NCI-H82 treated with DMSO at 0.1 percent for 48 hours (cell line): Measurements from ENCODE around the gene RNF2.
"Not testable (repeated sequence)": the region's sequence is repeated elsewhere in the genome, so short reads cannot be mapped to it uniquely, and the experiment has no call there.

ENCODE experiments used
- DNase-seq: peaks from one replicate; lab custom pipeline; 2025; ENCODE audit not compliant: unreplicated experiment; lab: John Stamatoyannopoulos, UW

RNF2 gene

DNA sequence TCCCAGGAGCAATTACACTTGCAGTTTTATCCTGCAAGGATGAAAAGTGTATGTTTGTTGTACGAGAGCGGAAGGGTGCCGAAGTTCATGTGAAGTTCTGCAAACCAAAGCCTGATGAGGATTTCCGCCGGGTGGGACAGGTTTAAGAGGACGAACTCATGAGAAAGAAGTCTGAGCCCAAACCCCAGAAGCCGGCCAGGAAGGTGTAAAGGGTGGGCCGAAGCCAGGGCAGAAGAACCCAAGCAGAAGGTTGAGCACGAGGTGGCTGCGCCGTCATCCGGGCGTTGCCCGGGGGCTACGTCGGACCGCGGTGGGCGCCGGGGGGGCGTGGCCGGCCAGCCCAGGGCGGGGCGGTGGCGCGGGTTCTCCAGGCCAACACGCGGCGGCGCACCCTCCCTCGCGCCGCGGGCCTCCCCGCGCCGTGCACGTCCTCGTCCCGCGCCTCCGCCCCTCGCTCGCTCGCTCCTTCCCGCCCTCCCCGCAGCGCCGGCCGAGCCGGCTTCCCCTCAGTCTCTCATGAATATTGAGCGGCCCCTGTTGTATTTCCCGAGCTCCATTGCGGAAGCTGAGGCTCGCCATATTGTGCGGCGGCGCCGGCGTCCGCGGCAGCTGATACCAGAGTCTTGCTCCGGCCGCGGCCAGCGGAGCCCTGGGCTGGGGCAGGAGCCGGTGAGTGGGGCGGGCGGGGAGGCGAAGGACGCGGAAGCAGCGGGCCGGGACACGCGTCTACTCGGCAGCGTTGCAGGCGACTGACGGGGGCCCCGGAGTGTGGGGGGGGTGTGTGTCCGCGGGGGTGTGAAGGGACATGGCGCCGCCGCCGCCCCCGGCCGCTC, at the start of gene RNF2:
RNF2 (plus strand) TSS at position 578 of the 833 bp plus-strand sequence. CDS start 41,996 bp downstream, outside the sequence.
- peak; percentile 77 for DNase-seq

DNA sequence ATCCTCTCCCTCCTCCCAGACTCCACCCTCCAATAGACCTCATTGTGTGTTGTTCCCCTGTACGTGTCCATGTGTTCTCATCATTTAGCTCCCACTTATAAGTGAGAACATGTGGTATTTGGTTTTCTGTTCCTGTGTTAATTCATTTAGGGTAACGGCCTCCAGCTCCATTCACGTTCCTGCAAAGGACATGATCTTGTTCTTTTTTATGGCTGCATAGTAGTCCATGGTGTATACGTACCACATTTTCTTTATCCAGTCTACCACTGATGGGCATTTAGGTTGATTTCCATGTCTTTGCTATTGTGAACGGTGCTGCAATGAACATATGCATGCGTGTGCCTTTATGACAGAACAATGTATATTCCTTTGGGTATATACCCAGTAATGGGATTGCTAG, 45.4 kb upstream of the RNF2 start:
- not testable (repeated sequence) for DNase-seq

DNA sequence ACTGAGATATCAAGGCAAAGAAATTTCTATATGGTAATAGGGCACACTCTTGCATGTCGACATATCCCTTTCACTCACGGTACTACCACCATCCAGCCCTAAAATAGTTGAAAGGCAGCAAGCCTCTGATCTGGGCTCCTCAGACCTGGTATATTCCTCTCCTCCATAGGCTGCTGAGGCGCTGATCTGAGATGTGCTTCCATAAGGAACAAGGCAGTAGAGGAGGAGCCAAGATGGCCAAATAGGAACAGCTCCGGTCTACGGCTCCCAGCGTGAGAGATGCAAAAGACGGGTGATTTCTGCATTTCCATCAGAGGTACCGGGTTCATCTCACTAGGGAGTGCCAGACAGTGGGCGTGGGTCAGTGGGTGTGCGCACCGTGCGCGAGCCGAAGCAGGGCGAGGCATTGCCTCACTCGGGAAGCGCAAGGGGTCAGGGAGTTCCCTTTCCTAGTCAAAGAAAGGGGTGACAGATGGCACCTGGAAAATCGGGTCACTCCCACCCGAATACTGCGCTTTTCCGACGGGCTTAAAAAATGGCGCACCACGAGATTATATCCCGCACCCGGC, 44.0 kb upstream of the RNF2 start:
- not testable (repeated sequence) for DNase-seq

DNA sequence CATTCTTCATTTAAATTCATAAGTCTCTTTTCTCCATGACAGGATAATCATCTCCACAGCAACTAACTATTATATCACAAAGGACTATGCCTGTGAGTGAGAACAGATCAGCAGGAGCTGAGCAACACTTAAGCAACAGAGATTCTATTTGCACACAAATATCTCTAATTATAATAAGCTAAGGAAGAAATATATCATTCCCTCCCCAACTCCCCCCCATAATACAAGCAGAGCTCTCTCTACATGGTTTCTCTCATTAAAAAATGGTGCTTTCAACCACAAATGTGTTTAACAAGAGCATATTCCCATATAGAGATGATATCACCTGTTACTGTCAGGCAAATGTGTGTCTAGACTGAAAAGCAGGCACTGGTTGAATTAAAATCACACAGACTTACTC, 36.5 kb upstream of the RNF2 start:
- DNase-seq: no peak

DNA sequence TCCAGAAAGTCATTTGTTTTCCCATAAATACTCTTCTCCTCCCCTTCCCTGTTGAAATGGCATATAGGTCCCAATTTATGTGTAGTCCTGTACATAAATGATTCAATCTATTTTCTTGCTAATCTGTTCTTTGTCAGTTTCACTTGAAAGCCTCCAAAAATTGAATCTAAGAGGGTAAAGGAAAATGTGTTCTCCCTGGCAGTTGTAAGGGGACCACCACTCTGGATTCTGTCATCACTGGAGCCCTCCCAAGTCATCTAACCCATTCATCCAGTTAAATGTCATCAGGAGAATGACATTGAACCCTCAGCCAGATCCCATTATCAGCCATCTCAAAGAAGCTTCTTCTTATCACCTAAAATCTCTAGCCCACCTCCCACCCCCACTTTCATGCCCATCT, 35.0 kb upstream of the RNF2 start:
- DNase-seq: no peak

DNA sequence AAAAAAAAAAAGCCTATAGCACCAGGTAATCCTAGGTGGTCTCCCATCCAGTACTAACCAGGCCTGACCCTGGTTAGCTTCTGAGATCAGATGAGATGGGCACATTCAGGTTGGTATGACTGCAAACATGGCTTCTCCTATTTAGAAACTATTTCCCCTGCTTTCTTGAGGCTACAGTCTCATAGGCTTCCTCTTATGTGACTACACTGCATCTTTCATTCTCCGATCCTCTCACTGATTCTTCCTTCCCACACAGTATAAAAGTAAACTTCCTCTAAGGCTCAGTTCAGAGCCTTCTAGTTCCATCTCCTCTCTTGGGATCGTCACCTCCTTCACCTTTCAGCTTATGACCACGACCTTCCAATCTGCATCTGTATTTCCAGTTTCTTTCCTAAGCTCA, 30.4 kb upstream of the RNF2 start:
- no peak for DNase-seq

DNA sequence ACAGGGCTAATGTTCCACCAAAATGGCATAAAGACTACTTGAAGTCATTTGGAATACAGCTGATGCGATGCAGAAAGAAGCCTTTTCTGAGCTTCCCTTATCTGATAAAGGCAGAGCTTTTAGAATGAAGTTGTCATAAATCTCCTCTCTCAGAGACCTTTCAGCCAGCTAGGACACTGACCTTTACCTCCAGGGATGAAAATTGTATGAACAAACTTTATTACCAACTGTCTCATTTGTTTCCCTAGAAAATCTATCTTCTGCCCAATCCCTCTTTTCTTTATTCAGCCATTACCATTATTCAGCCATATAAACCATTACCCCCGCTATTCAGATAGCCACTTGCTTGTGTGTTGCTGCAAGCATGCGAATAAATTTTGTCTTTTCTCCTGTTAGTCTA, 29.7 kb upstream of the RNF2 start:
- DNase-seq: no peak

DNA sequence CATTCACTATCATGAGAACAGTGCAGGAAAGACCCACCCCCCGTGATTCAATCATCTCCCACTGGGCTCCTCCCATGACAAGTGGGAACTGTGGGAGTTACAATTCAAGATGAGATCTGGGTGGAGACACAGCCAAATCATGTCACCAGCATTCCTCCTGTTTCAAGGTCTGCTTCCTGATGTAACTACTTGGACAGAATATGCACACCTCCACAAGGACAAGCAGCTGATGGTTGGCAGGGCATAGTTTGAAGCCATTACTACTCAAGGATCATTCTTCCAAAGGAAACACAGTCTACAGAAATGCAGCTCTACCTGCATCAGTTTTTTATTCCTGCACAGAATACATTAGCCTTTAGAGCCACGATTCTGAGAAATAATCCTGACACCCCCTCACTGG, 28.5 kb upstream of the RNF2 start:
- DNase-seq: no peak

DNA sequence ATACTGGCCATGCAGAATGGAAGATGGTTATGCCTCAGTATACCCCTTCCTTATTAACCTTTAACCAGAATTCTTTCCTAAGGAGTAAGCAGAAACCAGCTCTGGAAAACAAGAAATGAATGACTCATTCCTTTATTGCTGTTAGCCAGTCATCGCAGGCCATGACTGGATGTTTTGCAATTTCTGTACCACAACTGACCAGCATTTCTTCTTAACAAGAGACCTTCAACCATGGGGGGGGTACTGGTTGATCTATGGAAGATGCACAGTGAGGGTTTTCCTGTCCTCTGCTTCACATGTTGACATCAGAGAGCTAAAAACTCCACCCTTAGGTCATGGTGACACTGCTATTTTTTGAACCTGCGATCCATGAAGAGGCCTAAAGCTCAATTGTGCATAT, 28.0 kb upstream of the RNF2 start:
- no peak for DNase-seq

DNA sequence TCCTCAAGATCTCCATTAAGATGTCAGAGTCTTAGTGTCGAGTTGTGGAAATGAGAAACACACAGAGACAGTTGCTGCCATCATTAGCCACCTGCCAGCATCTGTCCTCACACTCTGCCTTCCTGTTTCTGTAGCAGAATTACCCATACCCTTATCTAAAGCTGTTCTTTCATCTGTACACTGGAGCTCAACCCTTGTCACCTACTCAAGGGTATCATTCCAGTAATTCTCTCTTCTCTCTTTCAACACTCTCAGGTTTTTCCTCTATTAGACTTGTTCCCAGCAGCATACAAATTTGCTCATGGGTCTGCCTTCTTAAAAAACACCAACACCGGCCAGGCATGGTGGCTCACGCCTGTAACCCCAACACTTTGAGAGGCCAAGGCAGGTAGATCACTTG, 27.4 kb upstream of the RNF2 start:
- no peak for DNase-seq

DNA sequence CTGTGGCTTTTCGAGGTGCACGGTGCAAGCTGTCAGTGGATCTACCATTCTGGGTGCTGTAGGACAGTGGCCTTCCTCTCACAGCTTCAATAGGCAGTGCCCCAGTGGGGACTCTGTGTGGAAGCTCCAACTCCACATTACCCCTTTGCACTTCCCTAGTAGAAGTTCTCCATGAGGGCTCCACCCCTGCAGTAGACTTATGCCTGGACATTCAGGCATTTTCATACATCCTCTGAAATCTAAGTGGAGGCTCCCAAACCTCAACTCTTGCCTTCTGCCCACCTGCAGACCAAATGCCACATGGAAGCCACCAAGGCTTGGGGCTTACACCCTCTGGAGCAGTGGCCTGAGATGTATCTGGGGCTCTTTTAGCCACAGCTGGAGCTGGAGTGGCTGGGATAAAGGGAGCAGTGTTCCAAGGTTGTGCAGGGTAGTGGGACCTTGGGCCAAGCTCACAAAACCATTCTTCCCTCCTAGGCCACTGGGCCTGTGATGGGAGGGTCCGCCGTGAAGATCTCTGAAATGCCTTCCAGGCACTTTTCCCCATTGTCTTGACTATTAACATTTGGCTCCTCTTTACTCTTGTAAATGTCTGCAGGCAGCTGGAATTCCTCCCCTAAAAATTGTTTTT, 18.0 kb upstream of the RNF2 start:
- no peak for DNase-seq

DNA sequence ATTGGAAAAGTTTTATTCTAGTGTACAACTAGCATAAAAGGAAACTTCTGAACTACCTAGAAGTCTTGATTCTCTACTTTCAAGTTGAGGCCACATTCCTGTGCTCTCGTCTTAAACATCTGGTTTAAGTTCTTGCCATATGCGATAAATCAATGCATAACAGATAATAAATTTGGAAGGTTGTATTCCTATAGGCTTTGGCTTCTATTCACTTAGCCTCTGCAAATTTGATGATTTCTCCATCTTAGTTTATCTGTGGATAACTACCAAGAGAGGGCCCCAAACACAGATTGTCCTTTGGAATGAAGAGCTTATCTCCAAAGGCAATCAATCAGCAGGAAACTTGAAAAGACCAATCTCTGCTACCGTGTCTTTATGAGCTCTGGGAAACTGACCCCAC, 11.7 kb upstream of the RNF2 start:
- DNase-seq: no peak

DNA sequence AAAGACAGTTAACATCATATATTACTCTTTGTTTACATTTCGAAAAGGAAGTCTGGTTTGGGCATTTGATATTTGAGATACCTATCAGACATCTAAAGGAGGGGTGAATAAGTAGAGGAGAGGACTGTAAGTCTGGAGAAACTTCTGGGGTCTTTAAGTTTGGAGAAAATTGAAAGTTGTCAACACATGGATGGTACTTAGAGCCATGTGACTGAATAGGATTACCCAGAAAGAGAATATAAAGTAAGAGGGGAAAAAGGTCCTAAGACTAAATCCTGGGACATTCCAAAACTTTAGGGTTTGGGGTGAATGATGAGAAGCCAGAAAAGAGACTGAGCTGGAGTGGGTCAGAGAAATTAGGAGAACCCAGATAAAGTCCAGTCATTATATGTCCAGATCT, 10.1 kb upstream of the RNF2 start:
- DNase-seq: no peak

DNA sequence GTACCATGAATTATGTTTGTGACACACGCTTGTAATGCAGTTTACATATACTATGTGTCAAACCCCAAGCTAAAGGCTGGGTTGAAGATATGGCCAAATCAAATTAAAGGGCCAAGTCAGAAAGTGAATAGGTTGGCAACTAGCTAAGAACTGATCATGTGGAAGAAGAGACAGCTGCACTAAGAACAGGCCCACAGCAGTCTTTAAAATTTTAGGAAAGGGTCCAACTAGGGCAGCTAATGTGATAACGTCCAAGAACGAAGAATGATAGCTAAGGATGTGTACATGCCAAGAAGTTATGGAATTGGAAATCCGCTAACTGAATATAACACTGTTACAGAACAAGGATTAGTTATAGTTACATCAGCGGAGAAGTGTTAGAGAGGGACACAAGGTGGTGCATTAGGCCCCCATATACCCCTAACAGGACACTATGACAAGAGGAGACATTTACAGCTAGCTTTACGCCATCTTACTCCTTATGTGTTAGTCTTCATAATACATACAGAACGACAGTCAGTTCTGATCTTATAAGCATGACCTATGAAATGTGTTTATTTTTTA, 6.5 kb upstream of the RNF2 start:
- no peak for DNase-seq

DNA sequence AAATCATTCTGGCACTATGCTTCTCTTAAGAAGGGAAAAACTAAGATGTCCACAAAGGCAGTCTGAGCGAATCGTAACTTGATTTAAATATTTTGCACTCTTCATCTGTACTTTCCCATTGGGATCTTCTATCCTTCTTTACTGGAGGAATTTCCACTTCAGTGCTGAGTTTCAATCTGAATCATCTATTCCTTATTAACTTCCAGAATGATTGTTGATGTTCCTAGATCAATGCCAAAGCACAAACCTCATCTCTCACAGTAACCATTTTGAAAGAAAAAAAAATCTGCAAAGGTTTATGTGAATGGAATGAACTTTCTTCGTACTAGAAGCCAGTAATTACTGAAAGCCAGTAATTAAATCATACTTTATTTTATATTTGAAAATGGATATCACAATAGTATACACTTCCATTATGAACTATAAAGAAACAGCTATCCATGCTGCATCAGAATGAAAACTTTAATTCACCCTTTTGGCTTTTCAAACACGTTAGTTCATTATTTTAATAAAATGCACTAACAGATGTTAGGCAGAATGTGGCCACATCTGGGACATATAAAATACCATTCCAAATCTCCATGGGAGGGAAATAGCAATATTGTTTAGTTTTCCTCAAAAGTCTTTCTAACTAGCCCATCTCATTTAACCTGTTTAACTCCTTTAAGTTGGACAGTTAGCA, 5.5 kb upstream of the RNF2 start:
- DNase-seq: no peak

DNA sequence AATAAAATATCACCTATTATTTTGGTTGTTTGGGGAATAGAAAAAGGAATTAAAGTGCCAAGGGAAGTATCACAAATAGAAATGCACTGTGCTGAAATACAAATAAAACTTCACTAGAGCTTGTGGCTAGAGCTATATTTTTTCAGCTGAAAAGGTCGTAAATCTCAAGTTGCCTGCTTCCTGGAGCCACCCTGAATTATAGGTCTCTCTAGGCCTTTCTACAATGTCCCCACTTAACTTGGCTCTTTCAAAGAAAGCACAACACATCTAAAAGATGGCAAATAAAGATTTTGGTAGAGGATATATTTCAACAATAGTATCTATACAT, 5.0 kb upstream of the RNF2 start:
- DNase-seq: no peak

DNA sequence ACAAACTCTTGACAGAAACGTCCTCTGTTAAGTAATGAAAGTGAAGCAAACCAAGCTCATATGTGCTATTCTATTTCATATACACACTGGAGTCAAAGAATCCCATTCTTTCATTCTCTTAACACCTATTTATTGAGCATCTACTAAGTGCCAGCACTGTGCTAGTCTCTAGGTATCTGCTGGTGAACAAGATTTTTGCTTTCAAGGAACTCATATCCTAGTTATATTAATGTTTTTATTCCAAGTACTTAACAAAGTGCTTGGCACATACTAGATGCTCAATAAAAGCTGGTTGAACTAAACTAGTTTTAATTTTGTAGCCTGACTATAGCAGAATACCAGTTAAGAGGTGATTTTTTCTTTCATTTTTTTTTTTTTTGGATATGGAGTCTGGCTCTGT, 3.6 kb upstream of the RNF2 start:
- DNase-seq: no peak

DNA sequence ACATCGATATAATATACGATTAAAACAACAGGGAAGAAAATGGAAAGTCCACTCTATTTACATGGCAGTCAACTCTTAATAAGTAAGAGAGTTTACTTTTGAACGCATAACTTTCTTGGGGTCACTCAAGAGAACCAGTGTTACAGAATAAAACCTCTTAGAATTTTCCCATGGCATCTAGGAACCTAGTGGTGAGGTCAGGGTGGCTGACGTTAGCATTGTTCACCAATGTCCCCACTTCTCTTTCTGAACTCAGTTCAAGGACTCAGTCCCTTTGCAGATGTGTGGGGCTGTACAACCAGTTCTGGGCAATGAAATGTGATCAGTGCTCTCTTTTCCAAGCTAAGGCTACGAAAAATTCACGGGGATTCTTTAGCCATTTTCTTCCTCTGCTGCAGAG, 2.6 kb upstream of the RNF2 start:
- no peak for DNase-seq

DNA sequence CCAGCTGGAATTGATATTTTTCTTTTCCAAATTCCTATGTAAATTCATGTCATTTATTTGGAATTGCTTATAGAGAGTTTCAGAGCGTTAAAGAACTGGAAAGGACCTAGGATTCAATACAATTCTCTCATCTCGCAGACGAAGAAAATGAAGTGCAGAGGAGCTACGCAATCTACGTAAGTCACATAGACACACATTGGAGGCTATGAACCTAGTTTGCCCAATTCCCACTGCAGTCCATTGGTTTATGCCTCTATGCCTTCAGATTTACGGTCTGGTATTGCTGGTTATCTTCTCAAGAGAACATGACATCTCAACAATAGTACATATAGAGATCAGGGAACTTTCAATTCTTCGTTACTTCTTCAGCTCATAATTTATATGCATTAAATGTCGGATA, 971 bp upstream of the RNF2 start:
- no peak for DNase-seq

DNA sequence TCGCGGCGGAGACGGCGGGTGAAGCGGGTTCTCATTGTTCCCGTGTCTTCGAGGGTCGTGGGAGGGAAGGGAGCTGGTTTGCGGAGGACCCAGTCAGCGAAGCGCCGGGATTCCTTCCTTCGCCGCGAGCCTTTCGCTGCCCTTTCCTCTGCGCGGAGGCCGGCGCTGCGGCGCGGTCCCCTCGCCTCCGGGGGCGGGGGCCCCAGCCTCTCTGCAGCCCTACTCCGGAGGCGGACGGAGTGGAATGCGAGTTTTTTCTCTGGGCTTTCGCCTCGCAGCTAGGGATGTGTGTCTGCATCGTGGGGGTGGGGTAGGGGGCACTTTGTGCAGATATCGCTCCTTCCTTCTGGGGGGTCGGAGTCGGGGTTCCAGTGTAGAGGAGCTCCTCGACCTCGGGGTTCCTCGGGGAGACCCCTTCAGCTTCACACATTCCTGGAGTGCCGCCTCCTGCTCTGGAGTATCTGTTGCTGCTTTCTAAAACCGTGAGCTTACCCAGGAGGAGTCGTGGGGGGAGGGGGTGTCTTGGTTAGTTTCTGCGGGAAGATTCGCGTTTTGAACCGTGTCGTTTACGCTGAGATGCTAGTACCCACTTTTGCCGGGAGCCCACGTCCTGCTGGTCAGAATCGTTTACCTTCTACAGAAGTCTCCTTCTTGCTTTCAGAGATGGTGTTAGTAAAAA, 595 bp downstream of the RNF2 start:
- DNase-seq: peak; percentile 41

DNA sequence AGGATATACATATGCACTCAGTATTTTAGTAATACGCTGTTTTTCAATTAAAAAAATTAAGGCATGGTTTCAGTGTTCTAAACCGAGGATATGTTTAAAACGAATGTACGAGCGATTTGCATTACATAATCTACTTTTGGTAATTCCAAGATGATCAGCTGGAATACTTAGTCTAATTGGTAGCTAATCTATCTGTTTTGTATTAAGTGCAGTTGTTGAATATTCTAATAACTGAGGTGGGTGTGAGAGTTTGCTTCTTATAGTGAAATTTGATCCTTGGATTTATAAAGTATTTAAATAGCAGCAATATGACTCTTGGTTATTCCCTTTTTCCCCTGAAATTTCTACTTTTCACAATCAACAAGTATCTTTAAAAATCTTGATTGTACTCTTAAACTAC, 1.3 kb downstream of the RNF2 start:
- no peak for DNase-seq
